SK-N-SH treated with all-trans-retinoic acid at 6 μM for 48 hours (cell line): Measurements from ENCODE around the gene IL1RL1.

Experiments used
- ATAC-seq: fragments of 200-7000 bp; cut with Tn5 transposase; 3 replicates; pipeline ENCODE4 v1.9.1; 2020; ENCODE audit warnings: mild to moderate bottlenecking, moderate library complexity
- ARNTL ChIP-seq: fragments of 450-650 bp; formaldehyde crosslinking; IDR thresholded peaks from 2 replicates; pipeline ENCODE4 v1.5.0; 2020; ENCODE audit warnings: low read depth, mild to moderate bottlenecking, moderate library complexity, borderline replicate concordance
- BACH2 ChIP-seq: fragments of 250-450 bp; sonication (Bioruptor Pico); IDR thresholded peaks from 2 replicates; pipeline ENCODE4 v1.9.0; 2021; ENCODE audit warnings: mild to moderate bottlenecking, borderline replicate concordance
- ESRRG ChIP-seq: fragments of 250-450 bp; sonication (Bioruptor Pico); IDR thresholded peaks from 2 replicates; pipeline ENCODE4 v1.6.1; 2021; ENCODE audit warnings: mild to moderate bottlenecking
- ISL1 ChIP-seq: fragments of 250-450 bp; sonication (Bioruptor Pico); IDR thresholded peaks from 2 replicates; pipeline ENCODE4 v2.1.2; 2022; ENCODE audit warnings: mild to moderate bottlenecking, moderate library complexity
- OSR1 ChIP-seq: fragments of 250-450 bp; sonication (Bioruptor Pico); IDR thresholded peaks from 2 replicates; pipeline ENCODE4 v1.8.0; 2022; ENCODE audit warnings: moderate library complexity, mild to moderate bottlenecking, inconsistent platforms
- PPARA ChIP-seq: fragments of 250-450 bp; sonication (Bioruptor Pico); IDR thresholded peaks from 2 replicates; pipeline ENCODE4 v1.5.0; 2020; ENCODE audit warnings: mild to moderate bottlenecking, borderline replicate concordance
- SNAI2 ChIP-seq: fragments of 250-450 bp; sonication (Bioruptor Pico); IDR thresholded peaks from 2 replicates; pipeline ENCODE4 v1.5.0; 2020; ENCODE audit warnings: mild to moderate bottlenecking, moderate library complexity
- TCF4 ChIP-seq: fragments of 250-450 bp; sonication (Bioruptor Pico); IDR thresholded peaks from 2 replicates; pipeline ENCODE4 v1.8.0; 2021; ENCODE audit warnings: mild to moderate bottlenecking, moderate library complexity, borderline replicate concordance
- ZNF565 ChIP-seq: fragments of 450-650 bp; formaldehyde crosslinking; conservative IDR thresholded peaks from 2 replicates; pipeline ENCODE4 v1.5.0; 2020; ENCODE audit warnings: low read depth, mild to moderate bottlenecking, moderate library complexity
- ZNF8 ChIP-seq: fragments of 450-650 bp; formaldehyde crosslinking; IDR thresholded peaks from 2 replicates; pipeline ENCODE4 v1.5.0; 2020; ENCODE audit warnings: mild to moderate bottlenecking, moderate library complexity
- TF ChIP-seq, protein P1 (sequence below): fragments of 250-450 bp; sonication (Bioruptor Pico); IDR thresholded peaks from 2 replicates; pipeline ENCODE4 v1.5.1; 2020; ENCODE audit warnings: low read depth, mild to moderate bottlenecking, moderate library complexity
- TF ChIP-seq, protein P2 (sequence below): fragments of 250-450 bp; sonication (Bioruptor Pico); IDR thresholded peaks from 2 replicates; pipeline ENCODE4 v1.5.1; 2021; ENCODE audit warnings: mild to moderate bottlenecking, moderate library complexity
- TF ChIP-seq, protein P3 (sequence below): fragments of 250-450 bp; sonication (Bioruptor Pico); IDR thresholded peaks from 2 replicates; pipeline ENCODE4 v1.8.0; 2020; ENCODE audit warnings: mild to moderate bottlenecking, moderate library complexity, borderline replicate concordance

IL1RL1 gene

DNA sequence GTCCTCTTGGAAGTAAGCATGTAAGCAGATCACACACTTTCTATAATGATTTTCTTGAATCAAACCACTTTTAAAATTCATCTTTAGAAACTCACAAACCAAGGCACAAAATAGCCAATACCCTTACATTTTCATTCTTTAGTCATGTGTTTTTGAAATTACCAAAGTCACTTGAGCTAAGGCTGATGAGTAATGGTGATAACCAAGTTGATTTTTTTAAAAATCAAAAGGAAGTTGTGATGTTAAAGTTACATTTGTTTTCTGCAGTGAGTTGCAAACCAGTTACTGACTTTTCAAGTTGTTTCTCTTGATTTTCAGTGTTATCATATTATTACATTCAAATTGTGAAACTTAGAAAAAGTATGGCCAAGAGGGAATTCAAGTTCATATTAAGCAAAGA lies 90.1 kb downstream of the IL1RL1 start:
- no peak for ATAC-seq
- no peak for TF ChIP-seq ARNTL (CRISPR knock-in tag)
- TF ChIP-seq OSR1 (CRISPR knock-in tag) = no peak
- TF ChIP-seq, protein P1, sequence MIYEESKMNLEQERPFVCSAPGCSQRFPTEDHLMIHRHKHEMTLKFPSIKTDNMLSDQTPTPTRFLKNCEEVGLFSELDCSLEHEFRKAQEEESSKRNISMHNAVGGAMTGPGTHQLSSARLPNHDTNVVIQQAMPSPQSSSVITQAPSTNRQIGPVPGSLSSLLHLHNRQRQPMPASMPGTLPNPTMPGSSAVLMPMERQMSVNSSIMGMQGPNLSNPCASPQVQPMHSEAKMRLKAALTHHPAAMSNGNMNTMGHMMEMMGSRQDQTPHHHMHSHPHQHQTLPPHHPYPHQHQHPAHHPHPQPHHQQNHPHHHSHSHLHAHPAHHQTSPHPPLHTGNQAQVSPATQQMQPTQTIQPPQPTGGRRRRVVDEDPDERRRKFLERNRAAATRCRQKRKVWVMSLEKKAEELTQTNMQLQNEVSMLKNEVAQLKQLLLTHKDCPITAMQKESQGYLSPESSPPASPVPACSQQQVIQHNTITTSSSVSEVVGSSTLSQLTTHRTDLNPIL = no peak
- no peak for TF ChIP-seq ESRRG (CRISPR knock-in tag)
- TF ChIP-seq ZNF565 (CRISPR knock-in tag) = no peak
- no peak for TF ChIP-seq ZNF8
- TF ChIP-seq SNAI2 (CRISPR knock-in tag) = no peak
- TF ChIP-seq TCF4 (CRISPR knock-in tag) = no peak
- TF ChIP-seq PPARA (CRISPR knock-in tag) = no peak
- TF ChIP-seq, protein P2, sequence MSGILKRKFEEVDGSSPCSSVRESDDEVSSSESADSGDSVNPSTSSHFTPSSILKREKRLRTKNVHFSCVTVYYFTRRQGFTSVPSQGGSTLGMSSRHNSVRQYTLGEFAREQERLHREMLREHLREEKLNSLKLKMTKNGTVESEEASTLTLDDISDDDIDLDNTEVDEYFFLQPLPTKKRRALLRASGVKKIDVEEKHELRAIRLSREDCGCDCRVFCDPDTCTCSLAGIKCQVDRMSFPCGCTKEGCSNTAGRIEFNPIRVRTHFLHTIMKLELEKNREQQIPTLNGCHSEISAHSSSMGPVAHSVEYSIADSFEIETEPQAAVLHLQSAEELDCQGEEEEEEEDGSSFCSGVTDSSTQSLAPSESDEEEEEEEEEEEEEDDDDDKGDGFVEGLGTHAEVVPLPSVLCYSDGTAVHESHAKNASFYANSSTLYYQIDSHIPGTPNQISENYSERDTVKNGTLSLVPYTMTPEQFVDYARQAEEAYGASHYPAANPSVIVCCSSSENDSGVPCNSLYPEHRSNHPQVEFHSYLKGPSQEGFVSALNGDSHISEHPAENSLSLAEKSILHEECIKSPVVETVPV (CRISPR knock-in tag) = no peak
- no peak for TF ChIP-seq BACH2 (CRISPR knock-in tag)
- TF ChIP-seq, protein P3, sequence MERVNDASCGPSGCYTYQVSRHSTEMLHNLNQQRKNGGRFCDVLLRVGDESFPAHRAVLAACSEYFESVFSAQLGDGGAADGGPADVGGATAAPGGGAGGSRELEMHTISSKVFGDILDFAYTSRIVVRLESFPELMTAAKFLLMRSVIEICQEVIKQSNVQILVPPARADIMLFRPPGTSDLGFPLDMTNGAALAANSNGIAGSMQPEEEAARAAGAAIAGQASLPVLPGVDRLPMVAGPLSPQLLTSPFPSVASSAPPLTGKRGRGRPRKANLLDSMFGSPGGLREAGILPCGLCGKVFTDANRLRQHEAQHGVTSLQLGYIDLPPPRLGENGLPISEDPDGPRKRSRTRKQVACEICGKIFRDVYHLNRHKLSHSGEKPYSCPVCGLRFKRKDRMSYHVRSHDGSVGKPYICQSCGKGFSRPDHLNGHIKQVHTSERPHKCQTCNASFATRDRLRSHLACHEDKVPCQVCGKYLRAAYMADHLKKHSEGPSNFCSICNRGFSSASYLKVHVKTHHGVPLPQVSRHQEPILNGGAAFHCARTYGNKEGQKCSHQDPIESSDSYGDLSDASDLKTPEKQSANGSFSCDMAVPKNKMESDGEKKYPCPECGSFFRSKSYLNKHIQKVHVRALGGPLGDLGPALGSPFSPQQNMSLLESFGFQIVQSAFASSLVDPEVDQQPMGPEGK = no peak
- TF ChIP-seq ISL1 = no peak
